B cell (primary cell): Measurements from ENCODE around the gene KRT33A. TPM values are rescaled to one million over a fixed set of nuclear protein-coding genes. Genes with fewer than 3 reads are reported as not detected.

Experiments
- ATAC-seq: fragments of 200-7000 bp; cut with Tn5 transposase; one replicate; pipeline ENCODE4 v1.10.0; 2021; ENCODE audit warnings: low read depth, mild to moderate bottlenecking, moderate number of reproducible peaks, moderate library complexity
- CTCF ChIA-PET: fragments of 350-600 bp; sonication (Branson Sonifier 250); formaldehyde crosslinking; loops from one replicate; lab custom pipeline; 2021; ENCODE audit warnings: antibody characterized with exemption, inconsistent platforms; lab: Charles Lee
- POLR2A ChIA-PET: fragments of 350-600 bp; sonication (Branson Sonifier 250); formaldehyde crosslinking; loops from one replicate; lab custom pipeline; 2021; ENCODE audit warnings: antibody characterized with exemption; lab: Charles Lee
- DNase-seq: peaks from one replicate; pipeline ENCODE4 v3.0.0; 2013
- H2AFZ ChIP-seq: 2 replicates; pipeline ENCODE4 v1.6.1; 2012; ENCODE audit warnings: mild to moderate bottlenecking, low read depth, low read length; ENCODE audit not compliant: insufficient read depth, poor library complexity, severe bottlenecking
- H3K27ac ChIP-seq, 2 donors: 1 replicate in 1 of 2; 2 replicates in 1 of 2; pipeline ENCODE4 v1.5.1; 2012 to 2013; ENCODE audit warnings: low read length in 2 of 2, mild to moderate bottlenecking in 2 of 2, moderate library complexity in 1 of 2
- H3K27me3 ChIP-seq, 4 experiments: fragments of 200-600 bp in 1 of 4; sonication (generic) in 1 of 4; replicated peaks in 1 of 4; 1 replicate in 2 of 4; 2 replicates in 2 of 4; pipeline versions ENCODE4 v1.6.1 to v1.7.0; 2013 to 2016; ENCODE audit warnings: low read length in 3 of 4, mild to moderate bottlenecking in 2 of 4, mixed read lengths in 1 of 4, moderate library complexity in 1 of 4; ENCODE audit not compliant: insufficient read depth in 4 of 4, control insufficient read depth in 3 of 4; ENCODE audit errors: control extremely low read depth in 1 of 4
- H3K36me3 ChIP-seq, 2 experiments: replicated peaks in 1 of 2; 1 replicate in 1 of 2; 2 replicates in 1 of 2; pipeline versions ENCODE4 v1.6.1 to v1.7.1; 2013; ENCODE audit warnings: low read length in 1 of 2; ENCODE audit not compliant: insufficient read depth in 2 of 2, control insufficient read depth in 1 of 2; ENCODE audit errors: control extremely low read depth in 1 of 2, extremely low read depth in 1 of 2
- H3K4me1 ChIP-seq, 2 donors: fragments of 200-600 bp in 1 of 2; sonication (generic) in 1 of 2; 1 replicate in 1 of 2; 2 replicates in 1 of 2; pipeline versions ENCODE4 v1.5.1 to v1.6.1; 2013 to 2017; ENCODE audit warnings: low read length in 2 of 2; ENCODE audit not compliant: control insufficient read depth in 2 of 2, insufficient read depth in 2 of 2
- H3K4me2 ChIP-seq: replicated peaks from 2 replicates; pipeline ENCODE3; 2012; ENCODE audit warnings: mild to moderate bottlenecking, low read depth, low read length; ENCODE audit not compliant: poor library complexity, severe bottlenecking
- H3K4me3 ChIP-seq, 5 experiments: fragments of 200-600 bp in 1 of 5; sonication (generic) in 1 of 5; 1 replicate in 3 of 5; 2 replicates in 2 of 5; pipeline versions ENCODE4 v1.5.1 to v1.7.0; 2011 to 2016; ENCODE audit warnings: low read length in 4 of 5, mild to moderate bottlenecking in 4 of 5, low read depth in 2 of 5, control low read depth in 1 of 5, moderate library complexity in 1 of 5; ENCODE audit not compliant: insufficient read depth in 1 of 5; ENCODE audit errors: control extremely low read depth in 1 of 5, extremely low read depth in 1 of 5
- H3K79me2 ChIP-seq: fragments of 200-600 bp; sonication (generic); one replicate; pipeline ENCODE4 v1.6.0; 2016; ENCODE audit warnings: low read length; ENCODE audit not compliant: control insufficient read depth, insufficient read depth
- H3K9ac ChIP-seq: fragments of 200-600 bp; sonication (generic); 2 replicates; pipeline ENCODE4 v1.6.1; 2017; ENCODE audit warnings: mild to moderate bottlenecking, low read length, moderate library complexity
- H3K9me3 ChIP-seq, 3 donors: one replicate each; pipeline versions ENCODE4 v1.6.1 to v1.7.1; 2013; ENCODE audit warnings: low read length in 2 of 3; ENCODE audit not compliant: control insufficient read depth in 2 of 3, insufficient read depth in 1 of 3; ENCODE audit errors: control extremely low read depth in 1 of 3
- H4K20me1 ChIP-seq: 2 replicates; pipeline ENCODE4 v1.6.0; 2012; ENCODE audit warnings: mild to moderate bottlenecking, low read length; ENCODE audit not compliant: insufficient read depth, control insufficient read depth, poor library complexity, severe bottlenecking
- H3K27ac Mint-ChIP-seq: one replicate; pipeline ENCODE4 v1.8.0; 2021; ENCODE audit warnings: mixed read lengths
- H3K27me3 Mint-ChIP-seq: one replicate; pipeline ENCODE4 v1.8.0; 2021; ENCODE audit warnings: mixed read lengths
- H3K4me1 Mint-ChIP-seq: one replicate; pipeline ENCODE4 v1.8.0; 2021; ENCODE audit warnings: mixed read lengths
- H3K4me3 Mint-ChIP-seq: one replicate; pipeline ENCODE4 v1.8.0; 2021; ENCODE audit warnings: mixed read lengths
- H3K9me3 Mint-ChIP-seq: one replicate; pipeline ENCODE4 v1.8.0; 2022; ENCODE audit warnings: mixed read lengths; ENCODE audit not compliant: insufficient read depth
- EZH2 ChIP-seq: IDR thresholded peaks from 2 replicates; pipeline ENCODE4 v1.6.1; 2012; ENCODE audit warnings: borderline replicate concordance, low read depth, mild to moderate bottlenecking, moderate library complexity, low read length; ENCODE audit not compliant: insufficient read depth, poor library complexity, severe bottlenecking
- WGBS: methylation state at CpG from one replicate; pipeline ENCODE4 v1.1.5; 2013; ENCODE audit warnings: missing lambda C conversion rate; ENCODE audit not compliant: insufficient coverage; 5-methylcytosine and 5-hydroxymethylcytosine counted together
- intact Hi-C: fragments of 100-400 bp; cut with micrococcal nuclease; formaldehyde crosslinking; loops from one replicate; pipeline ENCODE4 v1.10.0; 2022
- polyA plus RNA-seq: library from polyadenylated mRNA; depleted of rRNA; stranded (reverse); fragments of >200 nt; gene quantifications from 2 replicates; pipeline ENCODE4 v1.2.3, GENCODE V29; 2012
- total RNA-seq, 2 donors: library from RNA; stranded (reverse); fragments of 120-200 nt in 1 of 2; gene quantifications; 1 replicate in 1 of 2; 2 replicates in 1 of 2; pipeline versions ENCODE4 v1.2.3 to v1.2.4, GENCODE V29; 2013 to 2022
- TF ChIP-seq, protein P1 (sequence below): fragments of 200-600 bp; IDR thresholded peaks from one replicate; pipeline ENCODE4 v1.8.0; 2022; ENCODE audit warnings: antibody characterized with exemption, mild to moderate bottlenecking

KRT33A gene
- total and polyA plus RNA-seq, 2 donors (not counting 1 experiment from before 2014, with no cell fraction given) = not detected

DNA sequence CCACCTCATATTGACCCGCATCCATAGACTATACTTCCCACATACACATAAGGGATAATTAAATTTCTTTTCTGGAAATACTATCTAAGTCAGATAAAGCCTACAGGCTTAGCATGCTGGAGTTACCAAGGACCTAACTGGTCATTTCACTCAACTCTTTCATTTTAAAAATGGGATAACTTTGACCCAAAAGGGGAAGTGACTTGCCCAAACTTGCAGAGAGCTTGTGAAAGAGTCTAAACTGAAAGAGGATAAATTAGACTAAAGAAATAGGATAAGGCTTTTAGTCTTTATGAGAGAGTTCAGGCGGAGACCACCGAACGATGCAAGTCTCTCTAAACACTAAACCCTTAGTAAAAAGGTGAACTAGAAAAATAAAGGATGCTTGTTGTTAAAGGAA, 3.9 kb upstream of the KRT33A start:
- H3K36me3 ChIP-seq = no peaks in the 10 kb centered on the region
- no peak overlapping the region for H3K9ac ChIP-seq
- H3K27me3 ChIP-seq = peaks cover 0 to 10% (median 0%) of the 10 kb centered on the region in 4 experiments
- H3K9me3 ChIP-seq = no peaks in the 10 kb centered on the region
- intact Hi-C loops = no loop called here
- H3K4me3 ChIP-seq = no peak overlapping the region
- H3K4me3 Mint-ChIP-seq = no peak overlapping the region
- DNase-seq = no peak
- ChIA-PET CTCF (no interaction called here), POLR2A (no interaction called here)
- H3K4me1 ChIP-seq = no peaks in the 10 kb centered on the region
- H4K20me1 ChIP-seq = no peaks in the 10 kb centered on the region
- H3K4me1 Mint-ChIP-seq = no peaks in the 10 kb centered on the region
- WGBS = no CpG with 5 or more reads among the region's 4 CpGs
- no peak overlapping the region for H3K27ac Mint-ChIP-seq
- H3K27me3 Mint-ChIP-seq = peaks cover 35% of the 10 kb centered on the region
- ATAC-seq = no peak
- H3K9me3 Mint-ChIP-seq = peaks cover 3% of the 10 kb centered on the region
- no peak overlapping the region for H2AFZ ChIP-seq
- no peak for TF ChIP-seq EZH2
- TF ChIP-seq, protein P1, sequence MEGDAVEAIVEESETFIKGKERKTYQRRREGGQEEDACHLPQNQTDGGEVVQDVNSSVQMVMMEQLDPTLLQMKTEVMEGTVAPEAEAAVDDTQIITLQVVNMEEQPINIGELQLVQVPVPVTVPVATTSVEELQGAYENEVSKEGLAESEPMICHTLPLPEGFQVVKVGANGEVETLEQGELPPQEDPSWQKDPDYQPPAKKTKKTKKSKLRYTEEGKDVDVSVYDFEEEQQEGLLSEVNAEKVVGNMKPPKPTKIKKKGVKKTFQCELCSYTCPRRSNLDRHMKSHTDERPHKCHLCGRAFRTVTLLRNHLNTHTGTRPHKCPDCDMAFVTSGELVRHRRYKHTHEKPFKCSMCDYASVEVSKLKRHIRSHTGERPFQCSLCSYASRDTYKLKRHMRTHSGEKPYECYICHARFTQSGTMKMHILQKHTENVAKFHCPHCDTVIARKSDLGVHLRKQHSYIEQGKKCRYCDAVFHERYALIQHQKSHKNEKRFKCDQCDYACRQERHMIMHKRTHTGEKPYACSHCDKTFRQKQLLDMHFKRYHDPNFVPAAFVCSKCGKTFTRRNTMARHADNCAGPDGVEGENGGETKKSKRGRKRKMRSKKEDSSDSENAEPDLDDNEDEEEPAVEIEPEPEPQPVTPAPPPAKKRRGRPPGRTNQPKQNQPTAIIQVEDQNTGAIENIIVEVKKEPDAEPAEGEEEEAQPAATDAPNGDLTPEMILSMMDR = no peak
- no peak overlapping the region for H3K4me2 ChIP-seq
- H3K79me2 ChIP-seq = no peaks in the 10 kb centered on the region
- no peak overlapping the region for H3K27ac ChIP-seq

DNA sequence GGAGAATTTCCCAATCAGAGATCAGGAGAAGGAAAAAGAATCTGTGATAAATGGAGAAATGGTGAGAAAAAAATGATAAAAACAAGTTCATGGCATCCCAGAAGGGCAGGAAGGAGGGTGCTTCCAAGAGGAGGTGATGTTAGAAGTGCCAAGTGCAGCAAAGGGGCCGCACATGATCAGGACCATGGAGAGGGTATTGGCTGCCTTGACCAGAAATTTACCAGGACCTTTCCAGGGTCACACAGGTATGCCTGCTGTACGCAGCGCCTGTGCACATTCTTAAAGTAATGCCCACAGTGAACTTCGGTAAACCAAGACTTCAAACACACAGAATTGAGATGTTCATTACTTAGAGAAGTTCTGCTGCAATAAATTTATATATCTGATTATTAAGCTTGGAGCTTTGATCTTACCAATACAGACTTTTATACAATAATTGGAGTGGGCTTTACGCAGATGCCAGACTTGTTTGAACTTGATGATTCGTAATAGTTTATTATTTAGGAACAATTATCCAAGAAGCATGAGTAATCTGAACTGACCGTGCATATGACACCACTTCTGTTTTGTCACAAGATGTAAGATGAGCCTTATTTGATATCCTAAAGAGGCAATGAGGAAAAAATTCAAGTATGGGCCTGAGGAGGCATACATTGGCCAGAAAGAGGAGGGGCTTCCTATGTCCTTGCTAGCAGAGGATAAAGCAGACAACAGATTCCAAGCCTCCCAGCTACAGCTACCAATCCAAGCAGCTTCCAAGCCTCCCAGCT, 2.2 kb upstream of the KRT33A start:
- no peaks in the 10 kb centered on the region for H3K4me1 Mint-ChIP-seq
- POLR2A ChIA-PET = no interaction called here
- ATAC-seq (no peak), DNase-seq (no peak)
- peaks cover 3% of the 10 kb centered on the region for H3K9me3 Mint-ChIP-seq
- no peak overlapping the region for H3K9ac ChIP-seq
- H3K27ac Mint-ChIP-seq = no peak overlapping the region
- no peaks in the 10 kb centered on the region for H4K20me1 ChIP-seq
- no peaks in the 10 kb centered on the region for H3K79me2 ChIP-seq
- no peak overlapping the region for H3K4me2 ChIP-seq
- H3K4me1 ChIP-seq = no peaks in the 10 kb centered on the region
- H3K36me3 ChIP-seq = no peaks in the 10 kb centered on the region
- H3K27me3 ChIP-seq = peaks cover 0 to 7% (median 0%) of the 10 kb centered on the region in 4 experiments
- CTCF ChIA-PET = no interaction called here
- H3K27ac ChIP-seq = no peak overlapping the region
- intact Hi-C loops = no loop called here
- H2AFZ ChIP-seq = no peak overlapping the region
- H3K4me3 Mint-ChIP-seq = no peak overlapping the region
- no peak for TF ChIP-seq EZH2
- TF ChIP-seq, protein P1 = no peak
- H3K9me3 ChIP-seq = no peaks in the 10 kb centered on the region
- peaks cover 36% of the 10 kb centered on the region for H3K27me3 Mint-ChIP-seq
- 95% methylated on average over 2 of the region's 7 CpGs for WGBS
- H3K4me3 ChIP-seq = no peak overlapping the region
